ENCODE data around the gene GPX7.
"Not testable (repeated sequence)": the region's sequence is repeated elsewhere in the genome, so short reads cannot be mapped to it uniquely, and the experiment has no call there.

Gene GPX7

DNA sequence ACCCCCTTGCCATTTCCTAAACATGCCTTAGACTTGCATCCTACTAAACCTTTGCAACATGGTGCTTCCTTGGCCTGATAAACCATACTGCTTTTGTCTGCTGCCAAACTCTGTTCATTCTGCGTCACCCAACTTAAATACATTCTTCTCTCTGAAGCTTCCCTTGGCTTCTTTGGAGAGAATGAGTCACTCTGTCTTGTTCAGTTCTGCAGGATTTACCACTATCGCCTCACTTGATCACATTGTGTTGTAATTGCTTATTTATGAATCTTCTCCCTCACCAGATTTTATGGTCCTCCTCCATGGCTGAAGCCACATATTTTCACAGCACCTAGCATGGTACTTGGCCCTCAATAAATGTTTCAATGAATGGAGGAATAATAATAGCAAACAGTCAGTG is 27.6 kb upstream of the GPX7 start:
- TF ChIP-seq, protein P1, sequence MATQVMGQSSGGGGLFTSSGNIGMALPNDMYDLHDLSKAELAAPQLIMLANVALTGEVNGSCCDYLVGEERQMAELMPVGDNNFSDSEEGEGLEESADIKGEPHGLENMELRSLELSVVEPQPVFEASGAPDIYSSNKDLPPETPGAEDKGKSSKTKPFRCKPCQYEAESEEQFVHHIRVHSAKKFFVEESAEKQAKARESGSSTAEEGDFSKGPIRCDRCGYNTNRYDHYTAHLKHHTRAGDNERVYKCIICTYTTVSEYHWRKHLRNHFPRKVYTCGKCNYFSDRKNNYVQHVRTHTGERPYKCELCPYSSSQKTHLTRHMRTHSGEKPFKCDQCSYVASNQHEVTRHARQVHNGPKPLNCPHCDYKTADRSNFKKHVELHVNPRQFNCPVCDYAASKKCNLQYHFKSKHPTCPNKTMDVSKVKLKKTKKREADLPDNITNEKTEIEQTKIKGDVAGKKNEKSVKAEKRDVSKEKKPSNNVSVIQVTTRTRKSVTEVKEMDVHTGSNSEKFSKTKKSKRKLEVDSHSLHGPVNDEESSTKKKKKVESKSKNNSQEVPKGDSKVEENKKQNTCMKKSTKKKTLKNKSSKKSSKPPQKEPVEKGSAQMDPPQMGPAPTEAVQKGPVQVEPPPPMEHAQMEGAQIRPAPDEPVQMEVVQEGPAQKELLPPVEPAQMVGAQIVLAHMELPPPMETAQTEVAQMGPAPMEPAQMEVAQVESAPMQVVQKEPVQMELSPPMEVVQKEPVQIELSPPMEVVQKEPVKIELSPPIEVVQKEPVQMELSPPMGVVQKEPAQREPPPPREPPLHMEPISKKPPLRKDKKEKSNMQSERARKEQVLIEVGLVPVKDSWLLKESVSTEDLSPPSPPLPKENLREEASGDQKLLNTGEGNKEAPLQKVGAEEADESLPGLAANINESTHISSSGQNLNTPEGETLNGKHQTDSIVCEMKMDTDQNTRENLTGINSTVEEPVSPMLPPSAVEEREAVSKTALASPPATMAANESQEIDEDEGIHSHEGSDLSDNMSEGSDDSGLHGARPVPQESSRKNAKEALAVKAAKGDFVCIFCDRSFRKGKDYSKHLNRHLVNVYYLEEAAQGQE (IDR thresholded peaks at IDR 0.05; ENCODE audit: insufficient replicate concordance, low read depth), result no peak
- no peak for TF ChIP-seq POLR2AphosphoS5 (IDR thresholded peaks at IDR 0.05; ENCODE audit: low read depth)
- TF ChIP-seq GABPA (IDR thresholded peaks at IDR 0.05; ENCODE audit: low read depth), result no peak
- no peak for TF ChIP-seq SPI1 (IDR thresholded peaks at IDR 0.05; ENCODE audit: borderline replicate concordance, low read depth)
- TF ChIP-seq, protein P2, sequence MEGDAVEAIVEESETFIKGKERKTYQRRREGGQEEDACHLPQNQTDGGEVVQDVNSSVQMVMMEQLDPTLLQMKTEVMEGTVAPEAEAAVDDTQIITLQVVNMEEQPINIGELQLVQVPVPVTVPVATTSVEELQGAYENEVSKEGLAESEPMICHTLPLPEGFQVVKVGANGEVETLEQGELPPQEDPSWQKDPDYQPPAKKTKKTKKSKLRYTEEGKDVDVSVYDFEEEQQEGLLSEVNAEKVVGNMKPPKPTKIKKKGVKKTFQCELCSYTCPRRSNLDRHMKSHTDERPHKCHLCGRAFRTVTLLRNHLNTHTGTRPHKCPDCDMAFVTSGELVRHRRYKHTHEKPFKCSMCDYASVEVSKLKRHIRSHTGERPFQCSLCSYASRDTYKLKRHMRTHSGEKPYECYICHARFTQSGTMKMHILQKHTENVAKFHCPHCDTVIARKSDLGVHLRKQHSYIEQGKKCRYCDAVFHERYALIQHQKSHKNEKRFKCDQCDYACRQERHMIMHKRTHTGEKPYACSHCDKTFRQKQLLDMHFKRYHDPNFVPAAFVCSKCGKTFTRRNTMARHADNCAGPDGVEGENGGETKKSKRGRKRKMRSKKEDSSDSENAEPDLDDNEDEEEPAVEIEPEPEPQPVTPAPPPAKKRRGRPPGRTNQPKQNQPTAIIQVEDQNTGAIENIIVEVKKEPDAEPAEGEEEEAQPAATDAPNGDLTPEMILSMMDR (IDR thresholded peaks at IDR 0.05; ENCODE audit: insufficient read depth, low read length), result no peak
- Histone ChIP-seq H3K4me3 (replicated peaks; ENCODE audit: insufficient read depth, low read length) (no peak overlapping the region), H3K27me3 (ENCODE audit: insufficient read depth, poor library complexity, severe bottlenecking) (no peaks in the 10 kb centered on the region), H3K27ac (replicated peaks) (no peak overlapping the region)
- DNase-seq (ENCODE audit: low read depth in 1 of 2, low spot score in 1 of 2), result no peak

DNA sequence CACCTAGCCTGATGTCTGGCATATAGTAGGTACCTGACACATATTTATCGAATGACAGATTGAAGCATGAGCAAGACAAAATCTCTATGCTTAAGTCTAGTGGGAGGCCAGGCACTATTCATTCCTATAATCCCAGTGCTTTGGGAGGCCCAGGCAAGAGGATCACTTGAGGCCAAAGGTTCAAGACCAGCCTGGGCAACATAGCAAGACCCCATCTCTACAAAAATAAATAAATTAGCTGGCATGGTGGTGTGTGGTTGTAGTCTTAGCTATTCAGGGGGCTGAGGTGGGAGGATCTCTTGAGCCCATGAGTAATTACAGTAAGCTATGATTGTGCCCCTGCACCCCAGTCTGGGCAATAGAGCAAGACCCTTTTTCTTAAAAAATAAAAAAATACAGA is 26.1 kb upstream of the GPX7 start:
- H3K4me3 ChIP-seq (replicated peaks; ENCODE audit: insufficient read depth, low read length), result no peak overlapping the region
- no peak overlapping the region for H3K27ac ChIP-seq (replicated peaks)
- TF ChIP-seq SPI1 (IDR thresholded peaks at IDR 0.05; ENCODE audit: borderline replicate concordance, low read depth), result no peak
- TF ChIP-seq, protein P1 (IDR thresholded peaks at IDR 0.05; ENCODE audit: insufficient replicate concordance, low read depth), result no peak
- no peak for TF ChIP-seq POLR2AphosphoS5 (IDR thresholded peaks at IDR 0.05; ENCODE audit: low read depth)
- TF ChIP-seq GABPA (IDR thresholded peaks at IDR 0.05; ENCODE audit: low read depth), result no peak
- TF ChIP-seq, protein P2 (IDR thresholded peaks at IDR 0.05; ENCODE audit: insufficient read depth, low read length), result no peak
- DNase-seq (ENCODE audit: low read depth in 1 of 2, low spot score in 1 of 2), result no peak
- H3K27me3 ChIP-seq (ENCODE audit: insufficient read depth, poor library complexity, severe bottlenecking), result no peaks in the 10 kb centered on the region

DNA sequence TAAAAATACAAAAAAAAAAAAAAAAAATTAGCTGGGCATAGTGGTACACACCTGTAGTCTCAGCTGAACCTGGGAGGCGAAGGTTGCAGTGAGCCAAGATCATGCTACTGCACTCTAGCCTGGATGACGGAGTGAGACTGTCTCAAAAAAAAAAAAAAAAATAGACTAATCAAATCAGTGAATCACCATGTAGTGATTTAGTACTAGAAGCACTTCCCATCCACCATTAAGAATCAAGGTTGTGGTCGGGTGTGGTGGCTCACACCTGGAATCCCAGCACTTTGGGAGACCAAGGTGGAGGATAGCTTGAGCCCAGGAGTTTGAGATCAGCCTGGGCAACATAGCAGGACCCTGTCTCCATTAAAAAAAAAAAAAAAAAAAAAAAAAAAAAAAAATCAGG is 24.1 kb upstream of the GPX7 start:
- H3K27me3 ChIP-seq (ENCODE audit: insufficient read depth, poor library complexity, severe bottlenecking); H3K4me3 ChIP-seq (replicated peaks; ENCODE audit: insufficient read depth, low read length); H3K27ac ChIP-seq (replicated peaks); DNase-seq (ENCODE audit: low read depth in 1 of 2, low spot score in 1 of 2): not testable (repeated sequence)

DNA sequence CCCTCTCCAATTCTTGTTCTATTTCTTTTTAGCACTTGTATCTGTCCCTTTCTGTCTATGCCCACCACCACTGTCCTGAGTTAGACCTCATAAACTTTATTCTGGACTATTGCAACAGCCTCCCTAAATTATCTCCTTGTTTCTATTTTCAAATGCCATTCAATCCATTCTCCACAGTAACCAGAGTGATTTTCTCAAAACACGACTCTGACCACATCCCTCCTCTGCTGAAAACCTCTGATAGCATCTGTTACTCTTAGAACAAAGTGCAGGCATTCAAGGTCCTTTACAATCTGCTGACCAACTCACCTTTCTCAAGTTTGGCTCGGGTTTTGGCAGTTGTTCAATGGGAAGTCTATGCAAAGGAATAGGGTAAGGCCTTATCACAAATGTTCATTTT is 22.8 kb upstream of the GPX7 start:
- DNase-seq (ENCODE audit: low read depth in 1 of 2, low spot score in 1 of 2), result no peak
- Histone ChIP-seq H3K27ac (replicated peaks) (no peak overlapping the region), H3K27me3 (ENCODE audit: insufficient read depth, poor library complexity, severe bottlenecking) (no peaks in the 10 kb centered on the region), H3K4me3 (replicated peaks; ENCODE audit: insufficient read depth, low read length) (no peak overlapping the region)
- TF ChIP-seq POLR2AphosphoS5 (IDR thresholded peaks at IDR 0.05; ENCODE audit: low read depth), result no peak
- TF ChIP-seq, protein P2 (IDR thresholded peaks at IDR 0.05; ENCODE audit: insufficient read depth, low read length), result no peak
- TF ChIP-seq SPI1 (IDR thresholded peaks at IDR 0.05; ENCODE audit: borderline replicate concordance, low read depth), result no peak
- TF ChIP-seq, protein P1 (IDR thresholded peaks at IDR 0.05; ENCODE audit: insufficient replicate concordance, low read depth), result no peak
- no peak for TF ChIP-seq GABPA (IDR thresholded peaks at IDR 0.05; ENCODE audit: low read depth)

All from HL-60 (cell line).